GM08714 (cell line): ENCODE measurements around the gene SCFD2.
"Not testable (repeated sequence)": the region's sequence is repeated elsewhere in the genome, so short reads cannot be mapped to it uniquely, and the experiment has no call there.

Experiments used
- H3K4me3 ChIP-seq: fragments of 200-500 bp; sonication (Bioruptor generic); 2 replicates; pipeline ENCODE4 v1.5.1; 2014; ENCODE audit warnings: mild to moderate bottlenecking, low read length, inconsistent platforms
- ZNF274 ChIP-seq: IDR thresholded peaks from 2 replicates; pipeline ENCODE4 v1.6.1; 2012; ENCODE audit warnings: mild to moderate bottlenecking, low read depth, low read length

SCFD2 gene

GRCh38 chr4:53168228-53168627 lies 197.6 kb downstream of the SCFD2 start:
- no peak overlapping the region for H3K4me3 ChIP-seq
- no peak for TF ChIP-seq ZNF274

GRCh38 chr4:53162969-53163368 lies 202.9 kb downstream of the SCFD2 start:
- no peak for TF ChIP-seq ZNF274
- no peak overlapping the region for H3K4me3 ChIP-seq

GRCh38 chr4:53161787-53162433 lies 204.0 kb downstream of the SCFD2 start:
- no peak for TF ChIP-seq ZNF274

DNA sequence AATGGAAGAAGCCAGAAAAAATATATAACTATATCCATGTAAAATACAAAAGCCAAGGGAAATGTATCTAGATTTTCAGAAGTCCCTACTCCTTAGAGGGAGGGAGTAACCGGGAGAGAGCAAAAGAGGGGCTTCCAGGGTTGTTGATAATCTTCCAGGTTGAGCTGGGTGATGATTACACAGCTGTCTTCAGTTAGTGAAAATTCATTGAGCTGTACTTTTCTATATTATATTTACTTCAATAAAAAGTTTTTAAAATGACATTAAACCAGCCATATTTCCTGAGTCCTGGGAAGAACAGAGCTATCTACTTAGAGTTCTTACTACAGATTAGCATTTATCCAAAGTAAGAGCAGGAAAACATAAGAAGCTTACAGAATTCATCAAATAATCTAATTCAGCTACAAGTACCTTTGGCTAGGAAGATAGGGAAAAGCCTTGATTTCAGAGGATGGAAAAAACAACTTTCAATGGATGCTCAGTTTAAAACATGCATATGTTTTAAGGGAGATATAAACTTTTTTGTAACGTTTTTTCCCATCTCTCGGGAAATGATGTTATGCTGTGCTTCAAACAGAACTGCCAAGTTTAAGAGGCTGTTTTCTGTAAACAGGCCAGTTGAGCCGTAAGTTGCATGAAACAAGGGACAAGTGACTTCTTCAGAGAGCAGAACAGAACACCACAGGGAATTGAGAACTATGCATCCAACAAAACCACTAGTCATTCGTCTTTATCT lies 204.6 kb downstream of the SCFD2 start:
- H3K4me3 ChIP-seq, result no peak overlapping the region
- TF ChIP-seq ZNF274, result no peak

More at GRCh38 chr4:53161787-53162433, 204.0 kb downstream of the SCFD2 start:
- H3K4me3 ChIP-seq, result no peak overlapping the region

- H3K4me3 ChIP-seq, result no peak overlapping the region
- no peak for TF ChIP-seq ZNF274
Measured at GRCh38 chr4:53156896-53157295, 209.0 kb downstream of the SCFD2 start.

- H3K4me3 ChIP-seq, result no peak overlapping the region
- TF ChIP-seq ZNF274, result no peak
Measured at GRCh38 chr4:53152467-53152866, 213.4 kb downstream of the SCFD2 start.

DNA sequence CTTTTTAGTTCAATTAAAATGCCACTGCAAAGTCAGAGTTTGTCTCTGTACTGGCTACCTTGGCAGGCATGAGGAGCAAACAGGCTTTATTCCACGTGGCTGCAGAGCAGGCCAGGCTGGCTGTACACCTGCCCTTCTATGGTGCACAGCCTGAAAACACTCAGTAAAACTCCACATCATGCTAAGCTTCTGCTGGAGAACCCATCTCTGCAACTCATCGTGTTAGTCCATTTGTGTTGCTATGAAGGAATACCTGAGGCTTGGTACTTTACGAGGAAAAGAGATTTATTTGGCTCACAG lies 214.4 kb downstream of the SCFD2 start:
- H3K4me3 ChIP-seq, result no peak overlapping the region
- no peak for TF ChIP-seq ZNF274

- H3K4me3 ChIP-seq, result no peak overlapping the region
- TF ChIP-seq ZNF274, result no peak
Measured at GRCh38 chr4:53150631-53151488, 215.0 kb downstream of the SCFD2 start.

- TF ChIP-seq ZNF274, result no peak
- no peak overlapping the region for H3K4me3 ChIP-seq
Measured at GRCh38 chr4:53147711-53148110, 218.2 kb downstream of the SCFD2 start.

GRCh38 chr4:53147197-53147596 lies 218.7 kb downstream of the SCFD2 start:
- H3K4me3 ChIP-seq, result no peak overlapping the region
- no peak for TF ChIP-seq ZNF274

GRCh38 chr4:53141308-53141707 lies 224.6 kb downstream of the SCFD2 start:
- H3K4me3 ChIP-seq, result no peak overlapping the region
- TF ChIP-seq ZNF274, result no peak

GRCh38 chr4:53139256-53139655 lies 226.6 kb downstream of the SCFD2 start:
- not testable (repeated sequence) for H3K4me3 ChIP-seq

- no peak overlapping the region for H3K4me3 ChIP-seq
- no peak for TF ChIP-seq ZNF274
Measured at GRCh38 chr4:53137468-53137867, 228.4 kb downstream of the SCFD2 start.

GRCh38 chr4:53136954-53137353 lies 228.9 kb downstream of the SCFD2 start:
- TF ChIP-seq ZNF274, result no peak
- no peak overlapping the region for H3K4me3 ChIP-seq
